SK-N-SH (cell line): ENCODE results near the gene UAP1L1.

Experiments
- CHD2 ChIP-seq: fragments of 150-350 bp; IDR thresholded peaks from 2 replicates; pipeline ENCODE4 v1.6.1; 2018; ENCODE audit warnings: low read length; ENCODE audit not compliant: partially characterized antibody
- EP300 ChIP-seq, 2 experiments: IDR thresholded peaks; 2 replicates each; pipeline versions ENCODE4 v1.4.0 to v1.6.1; 2012; ENCODE audit warnings: borderline replicate concordance in 1 of 2, low read depth in 1 of 2, low read length in 1 of 2
- EZH2phosphoT487 ChIP-seq: fragments of 200-600 bp; sonication (generic); IDR thresholded peaks from 2 replicates; pipeline ENCODE4 v1.6.1; 2017; ENCODE audit warnings: low read depth, mixed run types, mild to moderate bottlenecking, antibody characterized with exemption, moderate library complexity, borderline replicate concordance
- GABPA ChIP-seq: IDR thresholded peaks from 2 replicates; pipeline ENCODE4 v1.4.0; 2012; ENCODE audit warnings: low read depth, mild to moderate bottlenecking
- JUND ChIP-seq: IDR thresholded peaks from 2 replicates; pipeline ENCODE4 v1.4.0; 2012
- POLR2AphosphoS5 ChIP-seq: IDR thresholded peaks from 2 replicates; pipeline ENCODE4 v1.6.1; 2012; ENCODE audit warnings: low read depth, low read length
- SIN3A ChIP-seq: IDR thresholded peaks from 2 replicates; pipeline ENCODE4 v1.6.1; 2012; ENCODE audit warnings: low read depth, mild to moderate bottlenecking, low read length, moderate library complexity, borderline replicate concordance
- TF ChIP-seq, protein P1 (sequence below): fragments of 150-350 bp; IDR thresholded peaks from 2 replicates; pipeline ENCODE4 v1.6.1; 2016; ENCODE audit warnings: mild to moderate bottlenecking, low read depth, low read length
- TF ChIP-seq, protein P2 (sequence below): fragments of 200-600 bp; sonication (generic); IDR thresholded peaks from 2 replicates; pipeline ENCODE4 v1.6.1; 2017; ENCODE audit warnings: antibody characterized with exemption, mild to moderate bottlenecking, moderate library complexity
- TF ChIP-seq, protein P3 (sequence below): IDR thresholded peaks from 2 replicates; pipeline ENCODE4 v1.6.1; 2012; ENCODE audit warnings: mild to moderate bottlenecking, low read depth, low read length, moderate library complexity

DNA sequence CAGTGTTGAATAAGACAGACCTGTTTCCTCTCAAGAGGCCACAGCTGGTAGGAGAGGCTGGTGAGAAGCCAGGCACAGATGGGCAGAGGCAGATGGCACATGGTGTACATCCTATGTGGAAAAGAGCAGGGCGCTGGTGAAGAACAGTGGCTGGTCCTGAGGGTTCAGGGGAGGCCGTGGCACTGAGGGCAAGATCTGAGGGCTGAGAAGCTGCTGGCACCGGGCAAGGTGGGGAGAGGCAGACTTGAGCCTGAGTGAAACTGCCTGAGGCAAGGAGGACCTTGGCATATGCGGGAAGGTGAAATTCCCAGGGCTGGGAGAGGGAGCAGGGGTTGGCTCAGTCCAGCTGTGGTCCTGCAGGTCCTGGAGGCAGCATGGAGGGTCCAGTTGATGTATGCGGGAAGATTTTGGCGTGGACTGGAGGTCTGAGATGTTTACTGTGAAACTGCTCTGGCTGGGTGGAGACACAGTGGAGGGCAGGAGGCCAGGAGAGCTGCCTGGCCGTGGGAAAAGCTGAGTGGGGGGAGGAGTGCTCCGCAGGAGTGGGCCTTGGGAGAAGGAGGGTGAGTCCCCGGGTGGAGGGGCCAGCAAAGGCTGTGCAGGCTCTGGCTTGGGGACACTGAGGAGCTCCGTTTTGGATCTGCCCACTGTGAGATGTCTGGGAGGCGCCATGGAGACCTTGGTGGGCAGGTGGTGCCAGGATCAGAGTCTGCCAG, 12.1 kb downstream of the UAP1L1 start:
- TF ChIP-seq EZH2phosphoT487 (no peak), EP300 (IDR thresholded peaks at IDR 0.05; ENCODE audit: borderline replicate concordance in 1 of 2, low read depth in 1 of 2, low read length in 1 of 2) (no peak), JUND (no peak), CHD2 (no peak), GABPA (no peak), POLR2AphosphoS5 (no peak), SIN3A (no peak)
- TF ChIP-seq, protein P1, sequence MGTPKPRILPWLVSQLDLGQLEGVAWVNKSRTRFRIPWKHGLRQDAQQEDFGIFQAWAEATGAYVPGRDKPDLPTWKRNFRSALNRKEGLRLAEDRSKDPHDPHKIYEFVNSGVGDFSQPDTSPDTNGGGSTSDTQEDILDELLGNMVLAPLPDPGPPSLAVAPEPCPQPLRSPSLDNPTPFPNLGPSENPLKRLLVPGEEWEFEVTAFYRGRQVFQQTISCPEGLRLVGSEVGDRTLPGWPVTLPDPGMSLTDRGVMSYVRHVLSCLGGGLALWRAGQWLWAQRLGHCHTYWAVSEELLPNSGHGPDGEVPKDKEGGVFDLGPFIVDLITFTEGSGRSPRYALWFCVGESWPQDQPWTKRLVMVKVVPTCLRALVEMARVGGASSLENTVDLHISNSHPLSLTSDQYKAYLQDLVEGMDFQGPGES, result no peak
- TF ChIP-seq, protein P2, sequence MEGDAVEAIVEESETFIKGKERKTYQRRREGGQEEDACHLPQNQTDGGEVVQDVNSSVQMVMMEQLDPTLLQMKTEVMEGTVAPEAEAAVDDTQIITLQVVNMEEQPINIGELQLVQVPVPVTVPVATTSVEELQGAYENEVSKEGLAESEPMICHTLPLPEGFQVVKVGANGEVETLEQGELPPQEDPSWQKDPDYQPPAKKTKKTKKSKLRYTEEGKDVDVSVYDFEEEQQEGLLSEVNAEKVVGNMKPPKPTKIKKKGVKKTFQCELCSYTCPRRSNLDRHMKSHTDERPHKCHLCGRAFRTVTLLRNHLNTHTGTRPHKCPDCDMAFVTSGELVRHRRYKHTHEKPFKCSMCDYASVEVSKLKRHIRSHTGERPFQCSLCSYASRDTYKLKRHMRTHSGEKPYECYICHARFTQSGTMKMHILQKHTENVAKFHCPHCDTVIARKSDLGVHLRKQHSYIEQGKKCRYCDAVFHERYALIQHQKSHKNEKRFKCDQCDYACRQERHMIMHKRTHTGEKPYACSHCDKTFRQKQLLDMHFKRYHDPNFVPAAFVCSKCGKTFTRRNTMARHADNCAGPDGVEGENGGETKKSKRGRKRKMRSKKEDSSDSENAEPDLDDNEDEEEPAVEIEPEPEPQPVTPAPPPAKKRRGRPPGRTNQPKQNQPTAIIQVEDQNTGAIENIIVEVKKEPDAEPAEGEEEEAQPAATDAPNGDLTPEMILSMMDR, result no peak
- TF ChIP-seq, protein P3, sequence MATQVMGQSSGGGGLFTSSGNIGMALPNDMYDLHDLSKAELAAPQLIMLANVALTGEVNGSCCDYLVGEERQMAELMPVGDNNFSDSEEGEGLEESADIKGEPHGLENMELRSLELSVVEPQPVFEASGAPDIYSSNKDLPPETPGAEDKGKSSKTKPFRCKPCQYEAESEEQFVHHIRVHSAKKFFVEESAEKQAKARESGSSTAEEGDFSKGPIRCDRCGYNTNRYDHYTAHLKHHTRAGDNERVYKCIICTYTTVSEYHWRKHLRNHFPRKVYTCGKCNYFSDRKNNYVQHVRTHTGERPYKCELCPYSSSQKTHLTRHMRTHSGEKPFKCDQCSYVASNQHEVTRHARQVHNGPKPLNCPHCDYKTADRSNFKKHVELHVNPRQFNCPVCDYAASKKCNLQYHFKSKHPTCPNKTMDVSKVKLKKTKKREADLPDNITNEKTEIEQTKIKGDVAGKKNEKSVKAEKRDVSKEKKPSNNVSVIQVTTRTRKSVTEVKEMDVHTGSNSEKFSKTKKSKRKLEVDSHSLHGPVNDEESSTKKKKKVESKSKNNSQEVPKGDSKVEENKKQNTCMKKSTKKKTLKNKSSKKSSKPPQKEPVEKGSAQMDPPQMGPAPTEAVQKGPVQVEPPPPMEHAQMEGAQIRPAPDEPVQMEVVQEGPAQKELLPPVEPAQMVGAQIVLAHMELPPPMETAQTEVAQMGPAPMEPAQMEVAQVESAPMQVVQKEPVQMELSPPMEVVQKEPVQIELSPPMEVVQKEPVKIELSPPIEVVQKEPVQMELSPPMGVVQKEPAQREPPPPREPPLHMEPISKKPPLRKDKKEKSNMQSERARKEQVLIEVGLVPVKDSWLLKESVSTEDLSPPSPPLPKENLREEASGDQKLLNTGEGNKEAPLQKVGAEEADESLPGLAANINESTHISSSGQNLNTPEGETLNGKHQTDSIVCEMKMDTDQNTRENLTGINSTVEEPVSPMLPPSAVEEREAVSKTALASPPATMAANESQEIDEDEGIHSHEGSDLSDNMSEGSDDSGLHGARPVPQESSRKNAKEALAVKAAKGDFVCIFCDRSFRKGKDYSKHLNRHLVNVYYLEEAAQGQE, result no peak
